ENCODE data around the gene ACBD6.

ACBD6 gene

DNA sequence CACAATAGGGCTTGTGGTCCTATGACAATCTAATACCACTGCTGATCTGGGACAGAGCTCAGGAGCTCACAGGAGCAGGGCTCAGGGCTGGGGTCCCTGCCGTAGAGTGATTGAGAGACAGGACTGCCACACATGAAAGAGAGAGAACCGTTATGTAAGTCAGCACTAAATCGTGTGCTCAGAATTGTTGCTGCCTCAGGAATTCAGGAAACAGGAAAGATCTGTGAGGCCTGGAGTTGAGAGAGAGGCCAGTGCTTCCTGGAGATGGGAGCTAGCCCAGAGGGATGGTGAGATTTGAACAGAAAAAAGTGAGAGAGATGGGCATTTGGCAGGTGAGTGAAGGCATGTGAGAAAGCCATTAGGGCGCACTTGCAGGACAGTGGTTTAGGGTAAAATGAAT, 17.5 kb upstream of the ACBD6 start:
- TF ChIP-seq, protein P1, sequence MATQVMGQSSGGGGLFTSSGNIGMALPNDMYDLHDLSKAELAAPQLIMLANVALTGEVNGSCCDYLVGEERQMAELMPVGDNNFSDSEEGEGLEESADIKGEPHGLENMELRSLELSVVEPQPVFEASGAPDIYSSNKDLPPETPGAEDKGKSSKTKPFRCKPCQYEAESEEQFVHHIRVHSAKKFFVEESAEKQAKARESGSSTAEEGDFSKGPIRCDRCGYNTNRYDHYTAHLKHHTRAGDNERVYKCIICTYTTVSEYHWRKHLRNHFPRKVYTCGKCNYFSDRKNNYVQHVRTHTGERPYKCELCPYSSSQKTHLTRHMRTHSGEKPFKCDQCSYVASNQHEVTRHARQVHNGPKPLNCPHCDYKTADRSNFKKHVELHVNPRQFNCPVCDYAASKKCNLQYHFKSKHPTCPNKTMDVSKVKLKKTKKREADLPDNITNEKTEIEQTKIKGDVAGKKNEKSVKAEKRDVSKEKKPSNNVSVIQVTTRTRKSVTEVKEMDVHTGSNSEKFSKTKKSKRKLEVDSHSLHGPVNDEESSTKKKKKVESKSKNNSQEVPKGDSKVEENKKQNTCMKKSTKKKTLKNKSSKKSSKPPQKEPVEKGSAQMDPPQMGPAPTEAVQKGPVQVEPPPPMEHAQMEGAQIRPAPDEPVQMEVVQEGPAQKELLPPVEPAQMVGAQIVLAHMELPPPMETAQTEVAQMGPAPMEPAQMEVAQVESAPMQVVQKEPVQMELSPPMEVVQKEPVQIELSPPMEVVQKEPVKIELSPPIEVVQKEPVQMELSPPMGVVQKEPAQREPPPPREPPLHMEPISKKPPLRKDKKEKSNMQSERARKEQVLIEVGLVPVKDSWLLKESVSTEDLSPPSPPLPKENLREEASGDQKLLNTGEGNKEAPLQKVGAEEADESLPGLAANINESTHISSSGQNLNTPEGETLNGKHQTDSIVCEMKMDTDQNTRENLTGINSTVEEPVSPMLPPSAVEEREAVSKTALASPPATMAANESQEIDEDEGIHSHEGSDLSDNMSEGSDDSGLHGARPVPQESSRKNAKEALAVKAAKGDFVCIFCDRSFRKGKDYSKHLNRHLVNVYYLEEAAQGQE (IDR thresholded peaks at IDR 0.05; ENCODE audit: insufficient replicate concordance, low read depth) = no peak
- TF ChIP-seq, protein P2, sequence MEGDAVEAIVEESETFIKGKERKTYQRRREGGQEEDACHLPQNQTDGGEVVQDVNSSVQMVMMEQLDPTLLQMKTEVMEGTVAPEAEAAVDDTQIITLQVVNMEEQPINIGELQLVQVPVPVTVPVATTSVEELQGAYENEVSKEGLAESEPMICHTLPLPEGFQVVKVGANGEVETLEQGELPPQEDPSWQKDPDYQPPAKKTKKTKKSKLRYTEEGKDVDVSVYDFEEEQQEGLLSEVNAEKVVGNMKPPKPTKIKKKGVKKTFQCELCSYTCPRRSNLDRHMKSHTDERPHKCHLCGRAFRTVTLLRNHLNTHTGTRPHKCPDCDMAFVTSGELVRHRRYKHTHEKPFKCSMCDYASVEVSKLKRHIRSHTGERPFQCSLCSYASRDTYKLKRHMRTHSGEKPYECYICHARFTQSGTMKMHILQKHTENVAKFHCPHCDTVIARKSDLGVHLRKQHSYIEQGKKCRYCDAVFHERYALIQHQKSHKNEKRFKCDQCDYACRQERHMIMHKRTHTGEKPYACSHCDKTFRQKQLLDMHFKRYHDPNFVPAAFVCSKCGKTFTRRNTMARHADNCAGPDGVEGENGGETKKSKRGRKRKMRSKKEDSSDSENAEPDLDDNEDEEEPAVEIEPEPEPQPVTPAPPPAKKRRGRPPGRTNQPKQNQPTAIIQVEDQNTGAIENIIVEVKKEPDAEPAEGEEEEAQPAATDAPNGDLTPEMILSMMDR (IDR thresholded peaks at IDR 0.05; ENCODE audit: insufficient read depth, low read length) = no peak
- TF ChIP-seq SPI1 (IDR thresholded peaks at IDR 0.05; ENCODE audit: borderline replicate concordance, low read depth) (no peak), POLR2AphosphoS5 (IDR thresholded peaks at IDR 0.05; ENCODE audit: low read depth) (no peak), GABPA (IDR thresholded peaks at IDR 0.05; ENCODE audit: low read depth) (no peak)
- Histone ChIP-seq H3K27me3 (ENCODE audit: insufficient read depth, poor library complexity, severe bottlenecking) (no peaks in the 10 kb centered on the region), H3K4me3 (replicated peaks; ENCODE audit: insufficient read depth, low read length) (no peak overlapping the region), H3K27ac (replicated peaks) (no peak overlapping the region)
- DNase-seq (ENCODE audit: low read depth in 1 of 2, low spot score in 1 of 2) = no peak

DNA sequence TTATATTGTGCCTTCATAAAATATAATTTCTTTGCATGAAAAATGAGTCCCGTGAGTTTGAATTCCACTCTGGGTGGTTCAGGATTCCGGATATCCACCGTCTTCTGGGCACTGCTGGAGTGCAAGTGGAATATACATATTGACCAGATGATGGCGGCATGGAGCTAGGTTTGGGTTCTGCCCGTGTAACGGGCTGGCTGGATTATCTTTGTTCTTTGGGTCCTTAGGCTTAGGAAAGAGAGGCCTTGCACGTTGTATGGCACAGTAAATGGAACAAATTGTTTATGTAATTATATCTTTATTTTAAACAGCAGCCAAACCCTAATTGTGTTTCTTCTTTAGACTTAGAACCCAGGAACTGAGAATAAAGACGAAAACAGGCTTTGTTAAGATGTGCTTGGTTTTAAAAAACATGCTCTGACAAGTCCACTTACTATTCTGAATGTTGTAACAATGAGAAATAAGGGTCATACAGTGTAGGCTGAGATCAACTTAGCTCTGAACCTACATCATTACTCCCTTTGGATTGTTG, 13.5 kb upstream of the ACBD6 start:
- H3K27ac ChIP-seq (replicated peaks) = no peak overlapping the region
- no peak overlapping the region for H3K4me3 ChIP-seq (replicated peaks; ENCODE audit: insufficient read depth, low read length)
- TF ChIP-seq, protein P2 (IDR thresholded peaks at IDR 0.05; ENCODE audit: insufficient read depth, low read length) = peak; percentile 42
- no peak for TF ChIP-seq GABPA (IDR thresholded peaks at IDR 0.05; ENCODE audit: low read depth)
- no peak for TF ChIP-seq POLR2AphosphoS5 (IDR thresholded peaks at IDR 0.05; ENCODE audit: low read depth)
- TF ChIP-seq, protein P1 (IDR thresholded peaks at IDR 0.05; ENCODE audit: insufficient replicate concordance, low read depth) = no peak
- TF ChIP-seq SPI1 (IDR thresholded peaks at IDR 0.05; ENCODE audit: borderline replicate concordance, low read depth) = no peak
- DNase-seq (ENCODE audit: low read depth in 1 of 2, low spot score in 1 of 2) = peak; percentile 60 to 70
- no peaks in the 10 kb centered on the region for H3K27me3 ChIP-seq (ENCODE audit: insufficient read depth, poor library complexity, severe bottlenecking)

GRCh38 chr1:180515364-180515763, 13.0 kb upstream of the ACBD6 start:
- Histone ChIP-seq H3K27ac (replicated peaks) (no peak overlapping the region), H3K27me3 (ENCODE audit: insufficient read depth, poor library complexity, severe bottlenecking) (no peaks in the 10 kb centered on the region), H3K4me3 (replicated peaks; ENCODE audit: insufficient read depth, low read length) (no peak overlapping the region)
- no peak for DNase-seq (ENCODE audit: low read depth in 1 of 2, low spot score in 1 of 2)
- TF ChIP-seq, protein P1 (IDR thresholded peaks at IDR 0.05; ENCODE audit: insufficient replicate concordance, low read depth) = no peak
- TF ChIP-seq POLR2AphosphoS5 (IDR thresholded peaks at IDR 0.05; ENCODE audit: low read depth) = no peak
- no peak for TF ChIP-seq GABPA (IDR thresholded peaks at IDR 0.05; ENCODE audit: low read depth)
- TF ChIP-seq, protein P2 (IDR thresholded peaks at IDR 0.05; ENCODE audit: insufficient read depth, low read length) = no peak
- TF ChIP-seq SPI1 (IDR thresholded peaks at IDR 0.05; ENCODE audit: borderline replicate concordance, low read depth) = no peak
